NCI-H1694 (cell line): ENCODE results near the gene SYNCRIP.
"Not testable (repeated sequence)": the region's sequence is repeated elsewhere in the genome, so short reads cannot be mapped to it uniquely, and the experiment has no call there.

Experiments used
- DNase-seq: peaks from one replicate; lab custom pipeline; 2025; lab: John Stamatoyannopoulos, UW

Gene SYNCRIP

GRCh38 chr6:85593438-85594196, 49.1 kb downstream of the SYNCRIP start, which contains the start of gene SNX14:
SNX14 (minus strand) TSS chr6:85593858; CDS start chr6:85593718, 140 bp downstream.
- DNase-seq, result no peak

GRCh38 chr6:85592033-85592432, 50.7 kb downstream of the SYNCRIP start:
- no peak for DNase-seq

- DNase-seq, result no peak
Observed at GRCh38 chr6:85591207-85591606, 51.5 kb downstream of the SYNCRIP start.

GRCh38 chr6:85585741-85586140, 56.9 kb downstream of the SYNCRIP start:
- no peak for DNase-seq

GRCh38 chr6:85582832-85583231, 59.9 kb downstream of the SYNCRIP start:
- not testable (repeated sequence) for DNase-seq

DNA sequence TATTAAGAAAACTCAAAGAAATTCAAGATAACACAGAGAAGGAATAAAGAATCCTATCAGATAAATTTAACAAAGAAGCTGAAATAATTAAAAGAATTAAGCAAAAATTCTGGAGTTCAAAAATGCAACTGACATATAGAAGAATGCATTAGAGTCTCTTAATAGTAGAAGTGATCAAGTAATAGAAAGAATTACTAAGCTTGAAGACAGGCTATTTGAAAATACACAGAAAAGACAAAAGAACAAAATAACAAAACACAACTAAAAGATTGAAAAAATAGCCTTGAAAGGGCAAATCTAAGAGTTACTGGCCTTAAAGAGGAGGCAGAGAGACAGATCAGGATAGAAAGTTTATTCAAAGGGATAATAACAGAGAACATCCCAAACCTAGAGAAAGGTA, 61.1 kb downstream of the SYNCRIP start:
- no peak for DNase-seq

- DNase-seq, result no peak
Observed at GRCh38 chr6:85580878-85581267, 61.8 kb downstream of the SYNCRIP start.

DNA sequence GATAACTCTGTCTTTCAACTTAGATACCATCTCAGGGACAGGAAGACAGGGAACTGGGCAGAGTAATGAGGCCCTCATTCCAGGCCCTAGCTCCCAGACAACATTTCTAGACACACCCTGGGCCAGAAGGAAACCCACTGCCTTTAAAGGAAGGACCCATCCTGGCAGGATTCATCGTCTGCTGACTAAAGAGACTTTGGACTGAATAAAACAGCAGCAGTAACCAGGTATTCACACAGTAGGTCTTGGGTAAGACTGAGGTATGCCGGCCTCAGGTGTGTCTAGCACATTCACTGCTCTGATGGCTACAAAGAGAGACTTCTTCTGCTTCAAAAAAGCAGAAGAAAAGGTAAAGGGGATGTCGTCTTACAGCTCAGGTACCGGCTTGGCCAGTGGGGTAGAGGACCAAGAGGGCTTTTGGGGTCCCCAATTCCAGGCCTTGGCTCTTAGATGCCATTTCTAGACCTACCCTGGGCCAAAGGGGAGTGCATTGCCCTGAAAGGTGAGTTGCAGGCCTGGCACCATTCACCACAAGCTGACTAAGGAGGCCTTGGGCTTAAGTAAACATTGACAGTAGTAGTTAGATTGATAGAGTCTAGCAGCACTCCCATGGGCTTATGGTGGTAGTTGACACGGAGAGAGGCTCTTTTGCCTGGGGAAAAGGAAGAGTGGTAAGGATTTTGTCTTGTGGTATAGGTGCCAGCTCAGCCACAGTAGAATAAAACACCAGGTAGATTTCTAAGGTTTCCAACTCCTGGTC, 62.4 kb downstream of the SYNCRIP start:
- DNase-seq, result no peak

GRCh38 chr6:85579581-85579980, 63.1 kb downstream of the SYNCRIP start:
- no peak for DNase-seq

DNA sequence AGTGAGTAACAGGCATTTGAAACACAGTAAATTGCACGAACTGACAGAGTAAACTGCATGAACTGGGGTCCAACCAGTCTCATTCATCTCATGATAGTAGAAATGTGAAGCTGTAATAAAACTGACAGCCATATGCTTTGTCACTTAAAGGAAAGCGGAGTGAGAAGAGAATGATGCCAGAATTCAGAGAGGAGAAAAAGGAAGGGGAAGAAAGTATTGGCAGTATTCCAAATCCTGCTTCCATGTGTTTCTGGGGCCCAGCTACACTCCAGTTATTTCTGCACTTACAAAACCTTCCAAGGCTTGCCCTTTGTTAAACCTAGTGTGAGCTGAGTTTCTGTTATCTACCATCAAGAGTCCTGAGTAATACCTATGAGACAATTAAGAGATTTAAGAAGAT, 66.2 kb downstream of the SYNCRIP start:
- DNase-seq, result no peak

GRCh38 chr6:85574932-85575598, 67.6 kb downstream of the SYNCRIP start:
- no peak for DNase-seq

- DNase-seq, result no peak
Observed at GRCh38 chr6:85569323-85569722, 73.4 kb downstream of the SYNCRIP start.

DNA sequence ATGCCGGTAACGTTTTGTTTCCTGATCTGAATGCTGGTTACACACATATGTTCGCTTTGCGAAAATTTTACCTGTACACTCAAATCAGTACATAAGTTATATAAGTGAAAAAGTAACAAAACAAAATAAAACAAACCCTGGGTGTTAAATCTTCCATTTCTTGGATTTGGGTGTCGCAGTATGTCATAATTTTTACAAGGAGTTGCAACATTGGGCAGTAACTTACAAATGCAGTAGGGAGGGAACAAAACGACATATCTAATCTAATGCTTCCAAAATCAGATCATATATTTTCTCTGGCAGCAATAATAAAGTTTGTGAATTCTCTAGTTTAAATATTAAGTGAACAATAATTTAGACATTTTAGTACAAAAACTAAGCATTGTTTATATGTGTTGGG, 74.3 kb downstream of the SYNCRIP start:
- no peak for DNase-seq

DNA sequence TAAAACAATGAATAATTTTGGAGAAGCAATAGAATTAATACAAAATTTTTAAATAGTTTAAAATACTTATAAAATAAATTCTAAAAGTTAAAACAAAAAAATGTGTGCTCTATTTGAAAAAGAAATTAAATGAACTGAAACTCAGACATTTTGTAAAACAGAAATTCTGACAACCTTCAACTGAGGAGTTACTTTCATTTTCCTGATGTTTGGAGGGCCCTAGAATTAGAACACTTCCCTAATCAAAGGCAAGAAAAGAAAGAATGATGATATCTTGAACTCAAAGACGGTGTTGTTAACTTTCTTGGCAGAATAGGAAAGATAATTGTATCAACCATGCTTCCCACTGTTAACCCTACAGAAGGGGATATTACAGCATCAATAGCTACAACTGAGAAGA, 77.0 kb downstream of the SYNCRIP start:
- no peak for DNase-seq

- not testable (repeated sequence) for DNase-seq
Observed at GRCh38 chr6:85564223-85564622, 78.5 kb downstream of the SYNCRIP start.
